HepG2 (cell line): ENCODE data around the gene BBOF1. TPM values are rescaled to one million over a fixed set of nuclear protein-coding genes. Genes with fewer than 3 reads are reported as not detected.

Experiments used
- ATAC-seq: fragments of 200-7000 bp; cut with Tn5 transposase; 3 replicates; pipeline ENCODE4 v1.9.1; 2020; ENCODE audit warnings: mild to moderate bottlenecking, moderate library complexity
- BruUV-seq: library from RNA; stranded (reverse); fragments of 400-500 nt; replicated peaks from 2 replicates; lab custom pipeline; 2021; lab: Mats Ljungman, UMichigan
- CTCF ChIA-PET: fragments of 300-600 bp; formaldehyde crosslinking; extraction: SDS; loops from one replicate; lab custom pipeline; 2021; ENCODE audit warnings: low total read pairs, inconsistent platforms, low intra/inter-chr PET ratio; lab: Yijun Ruan, JAX
- POLR2A ChIA-PET: fragments of 350-600 bp; sonication (Branson Sonifier 250); formaldehyde crosslinking; loops from one replicate; lab custom pipeline; 2020; ENCODE audit warnings: antibody characterized with exemption, inconsistent platforms; lab: Yijun Ruan, JAX
- DNase-seq: peaks from one replicate; pipeline ENCODE4 v3.0.0-alpha.2; 2015; ENCODE audit warnings: low spot score
- FAIRE-seq: peaks from 3 replicates; lab custom pipeline; 2011; peaks lifted over from hg19 to GRCh38; lab: Jason Lieb, UNC
- H2AFZ ChIP-seq: one replicate; pipeline ENCODE4 v1.6.1; 2011; ENCODE audit warnings: low read length, inconsistent platforms
- H3K27ac ChIP-seq: fragments of 300-600 bp; 3 replicates; pipeline ENCODE4 v1.8.0; 2011; ENCODE audit warnings: mixed run types, mild to moderate bottlenecking, mixed read lengths, low read length, inconsistent platforms; ENCODE audit not compliant: insufficient read depth; ENCODE audit errors: extremely low read length
- H3K27me3 ChIP-seq, 2 experiments: fragments of 200-600 bp in 1 of 2; 2 replicates in 1 of 2; 3 replicates in 1 of 2; pipeline versions ENCODE4 v1.6.0 to v1.8.0; 2011; ENCODE audit warnings: low read length in 2 of 2, mild to moderate bottlenecking in 2 of 2, moderate library complexity in 2 of 2, inconsistent platforms in 1 of 2; ENCODE audit not compliant: insufficient read depth in 2 of 2, control insufficient read depth in 1 of 2
- H3K36me3 ChIP-seq, 2 experiments: fragments of 200-600 bp in 1 of 2; replicated peaks in 1 of 2; 2 replicates in 1 of 2; 3 replicates in 1 of 2; pipeline versions ENCODE4 v1.5.1 to v1.8.0; 2011; ENCODE audit warnings: low read length in 2 of 2, inconsistent platforms in 1 of 2; ENCODE audit not compliant: insufficient read depth in 2 of 2, control insufficient read depth in 1 of 2
- H3K4me1 ChIP-seq: 2 replicates; pipeline ENCODE4 v1.5.1; 2012; ENCODE audit warnings: low read length, inconsistent platforms; ENCODE audit not compliant: insufficient read depth
- H3K4me2 ChIP-seq: 2 replicates; pipeline ENCODE4 v1.6.0; 2011; ENCODE audit warnings: low read depth, low read length, inconsistent platforms
- H3K4me3 ChIP-seq, 3 experiments: fragments of 200-600 bp in 1 of 3; sonication (generic), shearing (Covaris generic) in 1 of 3; replicated peaks in 1 of 3; 2 replicates each; pipeline ENCODE4 v1.5.1; 2011 to 2016; ENCODE audit warnings: low read length in 3 of 3, inconsistent platforms in 2 of 3, low read depth in 2 of 3, mild to moderate bottlenecking in 2 of 3, control low read depth in 1 of 3, mixed read lengths in 1 of 3; ENCODE audit not compliant: insufficient read depth in 1 of 3
- H3K79me2 ChIP-seq: one replicate; pipeline ENCODE4 v1.6.1; 2011; ENCODE audit warnings: low read length, inconsistent platforms; ENCODE audit not compliant: insufficient read depth
- H3K9ac ChIP-seq: 2 replicates; pipeline ENCODE4 v1.6.0; 2011; ENCODE audit warnings: mild to moderate bottlenecking, low read depth, low read length, inconsistent platforms; ENCODE audit not compliant: insufficient read depth
- H3K9me3 ChIP-seq: 2 replicates; pipeline ENCODE4 v1.5.1; 2012; ENCODE audit warnings: mild to moderate bottlenecking, low read length
- H4K20me1 ChIP-seq: 2 replicates; pipeline ENCODE4 v1.6.0; 2011; ENCODE audit warnings: inconsistent platforms, mild to moderate bottlenecking, low read length, moderate library complexity; ENCODE audit not compliant: insufficient read depth
- CEBPB ChIP-seq: IDR thresholded peaks from 2 replicates; pipeline ENCODE4 v1.6.1; 2011; ENCODE audit warnings: low read depth, low read length, improper control_type of control experiment, borderline replicate concordance
- CENPX ChIP-seq: sonication (generic); formaldehyde crosslinking; IDR thresholded peaks from 2 replicates; pipeline ENCODE4 v1.9.0; 2021; ENCODE audit warnings: mild to moderate bottlenecking, missing genetic modification reagents, moderate library complexity
- GMEB1 ChIP-seq: sonication (generic); formaldehyde crosslinking; IDR thresholded peaks from 2 replicates; pipeline ENCODE4 v1.5.1; 2020; ENCODE audit warnings: missing genetic modification reagents, mild to moderate bottlenecking, borderline replicate concordance
- HDAC2 ChIP-seq: sonication (generic); formaldehyde crosslinking; IDR thresholded peaks from 2 replicates; pipeline ENCODE4 v1.4.0; 2020; ENCODE audit warnings: missing genetic modification reagents
- KDM5A ChIP-seq: fragments of 200-600 bp; sonication (generic); IDR thresholded peaks from 2 replicates; pipeline ENCODE4 v1.7.0; 2018; ENCODE audit warnings: antibody characterized with exemption, mild to moderate bottlenecking, low read length, borderline replicate concordance
- MLXIP ChIP-seq: sonication (generic); formaldehyde crosslinking; IDR thresholded peaks from 2 replicates; pipeline ENCODE4 v1.9.0; 2021; ENCODE audit warnings: missing genetic modification reagents, borderline replicate concordance
- STAT6 ChIP-seq: sonication (generic); formaldehyde crosslinking; IDR thresholded peaks from 2 replicates; pipeline ENCODE4 v1.4.0; 2020; ENCODE audit warnings: missing genetic modification reagents, mild to moderate bottlenecking, borderline replicate concordance
- ZNF142 ChIP-seq: sonication (generic); formaldehyde crosslinking; IDR thresholded peaks from 2 replicates; pipeline ENCODE4 v1.4.0; 2020; ENCODE audit warnings: missing genetic modification reagents
- ZNF383 ChIP-seq: sonication (generic); formaldehyde crosslinking; IDR thresholded peaks from 2 replicates; pipeline ENCODE4 v1.4.0; 2020; ENCODE audit warnings: missing genetic modification reagents, mild to moderate bottlenecking, borderline replicate concordance
- WGBS: methylation state at CpG from one replicate; pipeline ENCODE4 v1.1.6; 2017; ENCODE audit warnings: low lambda C conversion rate; 5-methylcytosine and 5-hydroxymethylcytosine counted together
- in situ Hi-C: cut with HindIII; loops from 2 replicates; pipeline ENCODE4 v1.10.0; 2017; ENCODE audit warnings: low pct_unique_long_range_greater_than_20kb; ENCODE audit not compliant: extremely low pct_ligation_motif_present
- intact Hi-C: fragments of 100-400 bp; cut with micrococcal nuclease; formaldehyde crosslinking; loops from one replicate; pipeline ENCODE4 v1.10.0; 2022; ENCODE audit not compliant: unreplicated experiment
- polyA plus RNA-seq, 8 experiments: library from polyadenylated mRNA; depleted of rRNA in 3 of 8; stranded (reverse) in 7 of 8; unstranded in 1 of 8; fragments of >200 nt; fragmentation: Illumina TruSeq in 4 of 8; extraction: Trizol in 4 of 8; gene quantifications; 2 replicates each; pipeline versions ENCODE4 v1.2.1 to v1.2.3, GENCODE V29; 2011 to 2016; ENCODE audit warnings: low read depth in 4 of 8, missing spikeins in 1 of 8, mixed read lengths in 1 of 8; ENCODE audit not compliant: insufficient read depth in 1 of 8
- total RNA-seq, 5 experiments: library from RNA; depleted of rRNA; stranded (reverse); fragments of >200 nt; fragmentation: Illumina TruSeq; extraction: Trizol; gene quantifications; 2 replicates each; pipeline ENCODE4 v1.2.3, GENCODE V29; 2016; ENCODE audit warnings: low read depth in 1 of 5

Gene BBOF1
- total and polyA plus RNA-seq, 2 of the 13 experiments (the other 11 are each of a cell fraction or from before 2014, with no cell fraction given), result 1.6 to 2.3 TPM

- peaks cover 40% of the 10 kb centered on the region for H3K79me2 ChIP-seq
- H3K4me2 ChIP-seq, result peak overlapping the region; percentile 96
- TSS peak; percentile 71 for BruUV-seq
- ChIA-PET CTCF (no interaction called here), POLR2A (interaction anchor here (1.5 kb wide), 1 partner anchor 199 kb away, joined by 4 read pairs; the partner anchor contains the start of gene ZNF410)
- no peaks in the 10 kb centered on the region for H3K9me3 ChIP-seq
- no peaks in the 10 kb centered on the region for H4K20me1 ChIP-seq
- H2AFZ ChIP-seq, result peak overlapping the region; percentile 12
- intact Hi-C loops, result no loop called here
- H3K36me3 ChIP-seq, result no peaks in the 10 kb centered on the region
- peak overlapping the region; percentile 68 to 100 (median 95) for H3K4me3 ChIP-seq
- FAIRE-seq (no peak), DNase-seq (peak; percentile 10), ATAC-seq (peak; percentile 15)
- H3K27ac ChIP-seq, result peak overlapping the region; percentile 91
- 2% methylated on average over 22 of the region's 26 CpGs for WGBS
- peak overlapping the region; percentile 94 for H3K9ac ChIP-seq
- H3K4me1 ChIP-seq, result peaks cover 46% of the 10 kb centered on the region
- no peaks in the 10 kb centered on the region; a peak in 1 of 5 replicates for H3K27me3 ChIP-seq
- in situ Hi-C loops, result no loop called here
- TF ChIP-seq MLXIP (CRISPR knock-in tag) (no peak), ZNF383 (CRISPR knock-in tag) (no peak), ZNF142 (CRISPR knock-in tag) (0 out of 2 replicates have a peak, but pooled peaks have one; percentile 36), CENPX (no peak), KDM5A (peak; percentile 92), STAT6 (CRISPR knock-in tag) (0 out of 2 replicates have a peak, but pooled peaks have one; percentile 66), GMEB1 (CRISPR knock-in tag) (peak; percentile 18; the same call in 1 of the 2 replicates), CEBPB (no peak), HDAC2 (CRISPR knock-in tag) (0 out of 2 replicates have a peak, but pooled peaks have one; percentile 0)
Observed at GRCh38 chr14:74085047-74085637, 66.0 kb downstream of the BBOF1 start.
